WTC11 (cell line): ENCODE data around the gene SLC30A2. TPM values are rescaled to one million over a fixed set of nuclear protein-coding genes. Genes with fewer than 3 reads are reported as not detected.

ENCODE experiments used
- ATAC-seq: fragments of 200-7000 bp; cut with Tn5 transposase; 2 replicates; pipeline ENCODE4 v1.10.0; 2021; ENCODE audit warnings: mild to moderate bottlenecking, moderate library complexity
- CTCF ChIA-PET: fragments of 300-600 bp; sonication (Branson Sonifier 250); formaldehyde crosslinking; loops from one replicate; lab custom pipeline; 2021; ENCODE audit warnings: antibody characterized with exemption; lab: Charles Lee
- POLR2A ChIA-PET: fragments of 350-600 bp; sonication (Branson Sonifier 250); formaldehyde crosslinking; loops from one replicate; lab custom pipeline; 2021; ENCODE audit warnings: antibody characterized with exemption; lab: Charles Lee
- DNase-seq: peaks from one replicate; pipeline ENCODE4 v3.0.0; 2021; ENCODE audit warnings: low spot score
- H3K27ac Mint-ChIP-seq: 2 replicates; pipeline ENCODE4 v1.8.0; 2021; ENCODE audit warnings: mixed read lengths
- H3K27me3 Mint-ChIP-seq: 2 replicates; pipeline ENCODE4 v1.8.0; 2021; ENCODE audit warnings: low read depth, mild to moderate bottlenecking, moderate library complexity, mixed read lengths
- H3K36me3 Mint-ChIP-seq: 2 replicates; pipeline ENCODE4 v1.8.0; 2021; ENCODE audit warnings: mixed read lengths
- H3K4me1 Mint-ChIP-seq: 2 replicates; pipeline ENCODE4 v1.8.0; 2022; ENCODE audit warnings: mixed read lengths
- H3K4me3 Mint-ChIP-seq: 2 replicates; pipeline ENCODE4 v1.8.0; 2021; ENCODE audit warnings: mild to moderate bottlenecking, moderate library complexity, mixed read lengths
- H3K9me3 Mint-ChIP-seq: 2 replicates; pipeline ENCODE4 v1.8.0; 2021; ENCODE audit warnings: mixed read lengths
- ARID4B ChIP-seq: sonication (generic); formaldehyde crosslinking; IDR thresholded peaks from 2 replicates; pipeline ENCODE4 v1.8.0; 2023; ENCODE audit warnings: missing genetic modification reagents, mild to moderate bottlenecking, borderline replicate concordance
- ATF3 ChIP-seq: sonication (generic); formaldehyde crosslinking; conservative IDR thresholded peaks from 2 replicates; pipeline ENCODE4 v1.8.1; 2022; ENCODE audit warnings: mild to moderate bottlenecking, missing genetic modification reagents
- CREM ChIP-seq: sonication (generic); formaldehyde crosslinking; IDR thresholded peaks from 2 replicates; pipeline ENCODE4 v1.8.1; 2022; ENCODE audit warnings: mild to moderate bottlenecking, missing genetic modification reagents, moderate library complexity
- E2F4 ChIP-seq: sonication (generic); formaldehyde crosslinking; IDR thresholded peaks from 2 replicates; pipeline ENCODE4 v1.8.1; 2022; ENCODE audit warnings: low read depth, mild to moderate bottlenecking, moderate library complexity, missing genetic modification reagents, borderline replicate concordance
- EMX1 ChIP-seq: fragments of 250-450 bp; sonication (Bioruptor Pico); IDR thresholded peaks from 2 replicates; pipeline ENCODE4 v1.8.0; 2021; ENCODE audit warnings: mild to moderate bottlenecking
- GTF2I ChIP-seq: fragments of 250-450 bp; sonication (Bioruptor Pico); conservative IDR thresholded peaks from 2 replicates; pipeline ENCODE4 v1.4.0; 2021; ENCODE audit warnings: mild to moderate bottlenecking
- HMGA2 ChIP-seq: fragments of 250-450 bp; sonication (Bioruptor Pico); IDR thresholded peaks from 2 replicates; pipeline ENCODE4 v1.4.0; 2021; ENCODE audit warnings: mild to moderate bottlenecking, moderate library complexity
- HMGXB4 ChIP-seq: sonication (generic); formaldehyde crosslinking; IDR thresholded peaks from 2 replicates; pipeline ENCODE4 v1.8.1; 2023; ENCODE audit warnings: mild to moderate bottlenecking, moderate library complexity, missing genetic modification reagents
- JAZF1 ChIP-seq: fragments of 250-450 bp; sonication (Bioruptor Pico); IDR thresholded peaks from 2 replicates; pipeline ENCODE4 v1.9.0; 2021; ENCODE audit warnings: moderate library complexity, mild to moderate bottlenecking, inconsistent platforms
- OVOL2 ChIP-seq: fragments of 250-450 bp; sonication (Bioruptor Pico); IDR thresholded peaks from 2 replicates; pipeline ENCODE4 v1.9.0; 2021; ENCODE audit warnings: mild to moderate bottlenecking, borderline replicate concordance
- RORB ChIP-seq: fragments of 250-450 bp; sonication (Bioruptor Pico); IDR thresholded peaks from 2 replicates; pipeline ENCODE4 v1.9.0; 2021; ENCODE audit warnings: mild to moderate bottlenecking
- SMAD4 ChIP-seq: sonication (generic); formaldehyde crosslinking; IDR thresholded peaks from 2 replicates; pipeline ENCODE4 v1.8.0; 2022; ENCODE audit warnings: mild to moderate bottlenecking, missing genetic modification reagents
- STAT6 ChIP-seq: sonication (generic); formaldehyde crosslinking; conservative IDR thresholded peaks from 2 replicates; pipeline ENCODE4 v1.8.1; 2023; ENCODE audit warnings: mild to moderate bottlenecking, low read depth, missing genetic modification reagents, moderate library complexity
- TP53 ChIP-seq: sonication (generic); formaldehyde crosslinking; IDR thresholded peaks from 2 replicates; pipeline ENCODE4 v1.8.1; 2023; ENCODE audit warnings: mild to moderate bottlenecking, missing genetic modification reagents
- ZNF219 ChIP-seq: sonication (generic); formaldehyde crosslinking; IDR thresholded peaks from 2 replicates; pipeline ENCODE4 v1.8.0; 2023; ENCODE audit warnings: missing genetic modification reagents, mild to moderate bottlenecking, borderline replicate concordance
- ZNF232 ChIP-seq: sonication (generic); formaldehyde crosslinking; IDR thresholded peaks from 2 replicates; pipeline ENCODE4 v1.8.0; 2022; ENCODE audit warnings: mild to moderate bottlenecking, missing genetic modification reagents
- ZNF416 ChIP-seq: fragments of 250-450 bp; sonication (Bioruptor Pico); IDR thresholded peaks from 2 replicates; pipeline ENCODE4 v1.9.0; 2021; ENCODE audit warnings: mild to moderate bottlenecking, inconsistent platforms
- ZNF423 ChIP-seq: fragments of 250-450 bp; sonication (Bioruptor Pico); IDR thresholded peaks from 2 replicates; pipeline ENCODE4 v2.1.2; 2022; ENCODE audit warnings: mild to moderate bottlenecking, moderate library complexity
- ZNF425 ChIP-seq: fragments of 250-450 bp; sonication (Bioruptor Pico); conservative IDR thresholded peaks from 2 replicates; pipeline ENCODE4 v1.9.0; 2021; ENCODE audit warnings: mild to moderate bottlenecking
- total RNA-seq: library from RNA; stranded (reverse); gene quantifications from 3 replicates; pipeline ENCODE4 v1.2.3, GENCODE V29; 2021

SLC30A2 gene
- total RNA-seq, 1 experiment from 2014 or later, result 0.15 TPM

GRCh38 chr1:26070296-26070962 is 24.5 kb upstream of the SLC30A2 start:
- H3K4me1 Mint-ChIP-seq, result peaks cover 8% of the 10 kb centered on the region; the same call in 1 of the 2 replicates
- no peak overlapping the region for H3K4me3 Mint-ChIP-seq
- no peaks in the 10 kb centered on the region for H3K36me3 Mint-ChIP-seq
- DNase-seq, result no peak
- ChIA-PET POLR2A (no interaction called here), CTCF (interaction anchor here (0.9 to 1.5 kb wide), 2 partner anchors 34 to 36 kb away, joined by 3 to 4 read pairs; no protein-coding TSS in a partner anchor)
- H3K27ac Mint-ChIP-seq, result no peak overlapping the region
- H3K27me3 Mint-ChIP-seq, result no peaks in the 10 kb centered on the region
- ATAC-seq, result no peak
- no peak for TF ChIP-seq JAZF1 (CRISPR knock-in tag)
- no peak for TF ChIP-seq STAT6 (CRISPR knock-in tag)
- TF ChIP-seq GTF2I (CRISPR knock-in tag), result no peak
- H3K9me3 Mint-ChIP-seq, result no peaks in the 10 kb centered on the region

GRCh38 chr1:26069941-26070295 is 24.0 kb upstream of the SLC30A2 start:
- POLR2A ChIA-PET, result no interaction called here
- ATAC-seq, result no peak
- TF ChIP-seq HMGA2 (CRISPR knock-in tag), result no peak
- no peak for TF ChIP-seq ZNF425 (CRISPR knock-in tag)
- TF ChIP-seq, all 79 proteins: peak for 0
- H3K27ac Mint-ChIP-seq, result no peak overlapping the region
- no peaks in the 10 kb centered on the region for H3K36me3 Mint-ChIP-seq
- H3K4me1 Mint-ChIP-seq, result peaks cover 8% of the 10 kb centered on the region; the same call in 1 of the 2 replicates
- DNase-seq, result no peak
- H3K9me3 Mint-ChIP-seq, result no peaks in the 10 kb centered on the region
- no peak overlapping the region for H3K4me3 Mint-ChIP-seq
- CTCF ChIA-PET, result interaction anchor here (0.9 to 1.5 kb wide), 2 partner anchors 34 to 35 kb away, joined by 3 to 4 read pairs; no protein-coding TSS in a partner anchor
- no peaks in the 10 kb centered on the region for H3K27me3 Mint-ChIP-seq

GRCh38 chr1:26067432-26067911 is 21.6 kb upstream of the SLC30A2 start, which contains the start of gene TRIM63:
Gene TRIM63 (minus strand): TSS chr1:26067630. CDS start chr1:26067494, 136 bp downstream.
- Mint-ChIP-seq H3K4me3 (no peak within 1 kb of the TSS), H3K27ac (no peak within 1 kb of the TSS), H3K27me3 (no peaks in the 10 kb centered on the region), H3K9me3 (no peaks in the 10 kb centered on the region), H3K4me1 (peaks cover 8% of the 10 kb centered on the region; the same call in 1 of the 2 replicates), H3K36me3 (no peaks in the 10 kb centered on the region)
- ChIA-PET POLR2A (interaction anchor here (0.6 kb wide), 1 partner anchor 25 kb away, joined by 3 read pairs; no protein-coding TSS in a partner anchor), CTCF (interaction anchor here (0.6 to 3.5 kb wide), 7 partner anchors 32 to 350 kb away, joined by 3 to 13 read pairs (median 4); partner anchors contain the start of gene CEP85)
- ATAC-seq (no peak), DNase-seq (no peak)
- no peak for TF ChIP-seq ZNF423 (CRISPR knock-in tag)
- no peak for TF ChIP-seq ARID4B
- TF ChIP-seq E2F4 (CRISPR knock-in tag), result no peak
- no peak for TF ChIP-seq SMAD4 (CRISPR knock-in tag)
- TF ChIP-seq ZNF219, result no peak
- TF ChIP-seq HMGXB4, result no peak
- TF ChIP-seq TP53 (CRISPR knock-in tag), result no peak
- no peak for TF ChIP-seq CREM (CRISPR knock-in tag)
- TF ChIP-seq OVOL2 (CRISPR knock-in tag), result no peak
- TF ChIP-seq RORB, result no peak
- TF ChIP-seq ATF3, result no peak
- TF ChIP-seq EMX1 (CRISPR knock-in tag), result no peak
- TF ChIP-seq ZNF416 (CRISPR knock-in tag), result no peak
- TF ChIP-seq ZNF232, result no peak
